BLaER1 treated with 17β-estradiol and CSF1 and Interleukin-3, amounts not matched to agents 10 nM and 100 nM (cell line): ENCODE measurements around the gene PPP4R4.

ENCODE experiments used
- H3K27ac ChIP-seq, 11 experiments: shearing (Covaris generic); formaldehyde crosslinking; 2 replicates each; pipeline ENCODE4 v1.8.1; 2022
- H3K27me3 ChIP-seq, 11 experiments: shearing (Covaris generic); formaldehyde crosslinking; 2 replicates each; pipeline ENCODE4 v1.8.1; 2022
- H3K36me3 ChIP-seq, 11 experiments: shearing (Covaris generic); formaldehyde crosslinking; 2 replicates each; pipeline ENCODE4 v1.8.1; 2022
- H3K4me1 ChIP-seq, 10 experiments: shearing (Covaris generic); formaldehyde crosslinking; 2 replicates each; pipeline ENCODE4 v1.8.1; 2022
- H3K4me2 ChIP-seq, 11 experiments: shearing (Covaris generic); formaldehyde crosslinking; 2 replicates each; pipeline ENCODE4 v1.8.1; 2022
- H3K4me3 ChIP-seq, 10 experiments: shearing (Covaris generic); formaldehyde crosslinking; 2 replicates each; pipeline ENCODE4 v1.8.1; 2022
- H3K9ac ChIP-seq, 11 experiments: shearing (Covaris generic); formaldehyde crosslinking; 2 replicates each; pipeline ENCODE4 v1.8.1; 2022
- H3K9me3 ChIP-seq, 11 experiments: shearing (Covaris generic); formaldehyde crosslinking; replicated peaks in 1 of 11; 2 replicates each; pipeline ENCODE4 v1.8.1; 2022
- H4K20me1 ChIP-seq, 11 experiments: shearing (Covaris generic); formaldehyde crosslinking; 2 replicates each; pipeline ENCODE4 v1.8.1; 2022
- Cebpa-rat ChIP-seq, 11 experiments: shearing (Covaris generic); IDR thresholded peaks; 2 replicates each; pipeline ENCODE4 v1.8.1; 2022

PPP4R4 gene

DNA sequence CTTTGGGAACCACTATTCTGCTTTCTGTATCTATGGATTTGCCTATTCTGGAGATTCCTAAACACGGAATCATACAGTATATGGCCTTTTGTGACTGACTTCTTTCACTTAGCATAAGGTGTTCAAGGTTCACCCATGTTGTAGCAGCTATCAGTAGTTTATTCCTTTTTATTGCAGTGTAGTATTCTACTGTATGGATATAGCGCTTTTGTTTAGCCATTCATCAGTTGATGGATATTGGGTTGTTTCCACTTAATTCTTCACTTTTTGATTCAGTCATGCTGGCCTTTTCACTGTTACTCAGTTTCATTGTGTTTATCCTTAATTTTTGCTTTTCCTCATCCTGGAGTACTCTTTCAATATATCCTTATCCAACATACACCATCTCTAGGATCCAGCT lies 5.1 kb downstream of the PPP4R4 start:
- Histone ChIP-seq H3K27me3 (peaks cover 38 to 52% (median 39%) of the 10 kb centered on the region in 11 experiments), H3K27ac (no peak overlapping the region)
- no peak for TF ChIP-seq Cebpa-rat (IDR thresholded peaks at IDR 0.05)

DNA sequence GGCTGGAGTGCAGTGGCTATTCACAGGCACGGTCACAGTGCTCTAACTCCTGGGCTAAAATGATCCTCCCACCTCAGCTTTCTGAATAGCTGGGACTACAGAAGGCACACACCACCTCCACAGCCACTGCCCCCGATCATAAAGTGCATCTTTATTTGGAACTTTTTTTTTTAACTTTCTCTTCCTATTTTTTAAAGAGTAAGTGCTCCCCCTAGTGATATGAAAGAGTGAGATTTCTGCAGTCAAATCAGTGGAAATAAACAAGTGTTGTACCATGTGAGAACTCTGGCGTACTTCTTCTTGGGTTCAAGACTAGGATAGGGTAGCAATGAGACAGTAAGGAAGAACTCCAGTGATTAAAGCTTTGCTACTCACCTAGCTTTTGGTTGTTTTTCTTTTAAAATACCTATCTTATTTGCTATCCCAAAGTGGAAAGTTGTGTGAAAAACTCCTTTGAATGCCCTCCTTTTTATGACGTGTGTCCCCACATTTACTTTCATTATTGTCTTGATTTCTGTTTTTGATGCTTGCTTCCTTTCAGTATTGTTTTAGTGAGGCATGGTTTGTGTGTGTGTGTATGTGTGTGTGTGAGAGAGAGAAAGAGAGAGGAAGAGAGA lies 6.6 kb downstream of the PPP4R4 start:
- H3K4me2 ChIP-seq = peak overlapping the region in 10 of 11 experiments; percentile 19 to 78 (median 33); a peak in 15 of 22 replicates
- peaks cover 23 to 37% (median 24%) of the 10 kb centered on the region in 11 experiments for H3K27me3 ChIP-seq
- peaks cover 0 to 8% (median 0%) of the 10 kb centered on the region in 10 experiments; a peak in 2 of 20 replicates for H3K4me1 ChIP-seq
- TF ChIP-seq Cebpa-rat (IDR thresholded peaks at IDR 0.05) = no peak
- H3K4me3 ChIP-seq = peak overlapping the region in 3 of 10 experiments; percentile 27 to 28 (median 27); a peak in 4 of 20 replicates
- peaks cover 0 to 13% (median 0%) of the 10 kb centered on the region in 11 experiments; a peak in 4 of 22 replicates for H4K20me1 ChIP-seq
- peak overlapping the region in 4 of 11 experiments; percentile 36 to 54 (median 46); a peak in 9 of 22 replicates for H3K9ac ChIP-seq
- no peaks in the 10 kb centered on the region for H3K9me3 ChIP-seq
- peak overlapping the region in 2 of 11 experiments; percentile 21 to 30; a peak in 2 of 22 replicates for H3K27ac ChIP-seq
- no peaks in the 10 kb centered on the region for H3K36me3 ChIP-seq

More for the DNA sequence above, 5.1 kb downstream of the PPP4R4 start:
- H3K4me3 ChIP-seq = no peak overlapping the region
- H4K20me1 ChIP-seq = peaks cover 0 to 24% (median 0%) of the 10 kb centered on the region in 11 experiments; a peak in 7 of 22 replicates
- H3K36me3 ChIP-seq = no peaks in the 10 kb centered on the region
- no peak overlapping the region for H3K9ac ChIP-seq
- H3K4me1 ChIP-seq = peaks cover 0 to 10% (median 8%) of the 10 kb centered on the region in 10 experiments; a peak in 7 of 20 replicates
- no peak overlapping the region for H3K4me2 ChIP-seq
- no peaks in the 10 kb centered on the region for H3K9me3 ChIP-seq

DNA sequence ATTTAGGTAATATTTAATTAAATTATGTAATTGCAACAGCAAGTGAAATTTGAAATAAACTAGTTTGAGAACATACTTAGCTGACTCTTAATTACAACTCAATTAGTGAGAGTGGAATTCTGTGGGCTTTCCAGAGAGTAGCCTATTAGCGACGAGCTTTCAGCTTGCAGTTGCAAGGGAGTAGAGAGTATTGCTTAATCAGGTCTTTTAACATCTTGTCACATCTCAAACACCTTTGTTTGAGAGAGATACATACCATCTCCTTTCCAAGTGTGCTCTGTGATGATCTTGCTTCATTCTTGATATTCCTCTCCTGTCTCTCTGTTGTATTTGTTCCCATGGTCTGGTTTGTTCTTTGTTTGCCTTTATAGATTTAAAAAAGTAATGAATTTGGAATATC lies 7.7 kb downstream of the PPP4R4 start:
- no peak overlapping the region for H3K4me2 ChIP-seq
- H3K27ac ChIP-seq = no peak overlapping the region
- H3K4me1 ChIP-seq = peaks cover 0 to 8% (median 0%) of the 10 kb centered on the region in 10 experiments; a peak in 2 of 20 replicates
- no peak overlapping the region for H3K9ac ChIP-seq
- no peak overlapping the region for H3K4me3 ChIP-seq
- H3K27me3 ChIP-seq = peaks cover 12 to 26% (median 13%) of the 10 kb centered on the region in 11 experiments
- no peak; a peak in 1 of 22 replicates for TF ChIP-seq Cebpa-rat (IDR thresholded peaks at IDR 0.05)
- H3K36me3 ChIP-seq = no peaks in the 10 kb centered on the region
- no peaks in the 10 kb centered on the region for H3K9me3 ChIP-seq
- peaks cover 0 to 9% (median 0%) of the 10 kb centered on the region in 11 experiments; a peak in 2 of 22 replicates for H4K20me1 ChIP-seq

DNA sequence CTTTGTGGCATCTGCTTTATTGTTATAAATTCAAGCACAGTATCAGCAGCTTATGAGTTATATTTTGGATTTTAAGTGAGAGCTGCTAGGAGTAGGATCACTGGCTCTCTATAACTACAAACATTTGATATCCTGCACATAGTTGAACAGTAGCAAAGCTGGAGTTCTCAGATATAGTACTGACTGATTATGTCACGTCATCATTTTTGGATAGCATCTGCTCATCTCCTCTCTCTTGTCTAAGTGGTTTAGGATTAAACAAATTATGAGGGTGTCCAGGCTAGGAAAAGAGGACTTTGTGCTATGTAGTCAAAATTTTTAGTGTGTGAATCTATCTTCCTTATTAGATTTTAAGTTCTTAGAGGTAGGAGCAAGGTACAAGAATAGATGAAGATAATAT lies 18.4 kb downstream of the PPP4R4 start:
- no peak overlapping the region for H3K27ac ChIP-seq
- no peak overlapping the region for H3K9ac ChIP-seq
- H3K4me3 ChIP-seq = no peak overlapping the region
- TF ChIP-seq Cebpa-rat (IDR thresholded peaks at IDR 0.05) = no peak
- no peaks in the 10 kb centered on the region for H3K27me3 ChIP-seq
- no peak overlapping the region for H3K4me2 ChIP-seq
- peaks cover 0 to 18% (median 5%) of the 10 kb centered on the region in 11 experiments; a peak in 8 of 22 replicates for H3K9me3 ChIP-seq
- H3K36me3 ChIP-seq = no peaks in the 10 kb centered on the region
- no peaks in the 10 kb centered on the region for H4K20me1 ChIP-seq
- no peaks in the 10 kb centered on the region for H3K4me1 ChIP-seq

DNA sequence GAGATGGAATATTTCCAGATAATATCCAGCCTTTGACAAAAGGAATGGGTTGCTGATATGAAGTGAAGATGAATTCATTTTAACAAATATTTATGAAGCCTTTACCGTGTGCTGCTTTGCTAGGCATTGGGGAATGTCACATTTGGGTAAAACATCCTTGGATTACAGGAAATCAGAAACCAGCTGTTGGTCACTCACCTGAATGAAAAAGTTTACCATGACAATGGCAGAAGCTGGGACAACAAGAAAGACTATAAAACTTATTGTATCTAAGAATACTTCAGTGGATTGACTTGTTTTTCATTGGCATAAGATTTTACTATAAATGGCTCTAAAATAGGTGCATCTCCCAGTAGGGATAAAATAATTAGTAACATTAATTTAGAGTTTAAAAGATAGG lies 19.7 kb downstream of the PPP4R4 start:
- Histone ChIP-seq H3K4me1 (no peaks in the 10 kb centered on the region), H3K9me3 (peaks cover 0 to 18% (median 5%) of the 10 kb centered on the region in 11 experiments; a peak in 8 of 22 replicates), H3K36me3 (no peaks in the 10 kb centered on the region), H3K4me2 (no peak overlapping the region), H3K27ac (no peak overlapping the region), H3K27me3 (no peaks in the 10 kb centered on the region), H4K20me1 (no peaks in the 10 kb centered on the region), H3K9ac (no peak overlapping the region), H3K4me3 (no peak overlapping the region)
- no peak for TF ChIP-seq Cebpa-rat (IDR thresholded peaks at IDR 0.05)

DNA sequence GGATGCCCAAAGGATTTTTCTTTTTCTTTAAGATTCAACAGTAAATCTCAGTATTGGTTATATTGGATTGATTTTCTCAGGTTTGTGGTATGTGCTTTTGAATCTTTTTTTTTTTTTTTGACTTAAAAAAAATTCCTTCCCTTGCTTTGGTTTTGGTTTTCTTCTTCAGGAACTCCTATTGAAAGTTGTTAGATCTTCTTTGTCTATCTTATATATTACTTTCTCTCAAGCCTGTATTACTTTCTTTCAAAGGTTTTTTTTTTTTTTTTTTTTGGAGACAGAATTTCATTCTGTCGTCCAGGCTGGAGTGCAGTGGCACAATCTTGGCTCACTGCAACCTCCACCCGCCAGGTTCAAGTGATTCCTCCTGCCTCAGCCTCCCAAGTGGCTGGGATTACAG lies 21.9 kb downstream of the PPP4R4 start:
- Histone ChIP-seq H3K27ac (no peak overlapping the region), H4K20me1 (no peaks in the 10 kb centered on the region), H3K4me1 (no peaks in the 10 kb centered on the region), H3K36me3 (no peaks in the 10 kb centered on the region), H3K9ac (no peak overlapping the region), H3K4me3 (no peak overlapping the region), H3K9me3 (peaks cover 10 to 37% (median 19%) of the 10 kb centered on the region in 11 experiments; a peak in 17 of 22 replicates), H3K4me2 (no peak overlapping the region), H3K27me3 (no peaks in the 10 kb centered on the region)
- TF ChIP-seq Cebpa-rat (IDR thresholded peaks at IDR 0.05) = no peak

DNA sequence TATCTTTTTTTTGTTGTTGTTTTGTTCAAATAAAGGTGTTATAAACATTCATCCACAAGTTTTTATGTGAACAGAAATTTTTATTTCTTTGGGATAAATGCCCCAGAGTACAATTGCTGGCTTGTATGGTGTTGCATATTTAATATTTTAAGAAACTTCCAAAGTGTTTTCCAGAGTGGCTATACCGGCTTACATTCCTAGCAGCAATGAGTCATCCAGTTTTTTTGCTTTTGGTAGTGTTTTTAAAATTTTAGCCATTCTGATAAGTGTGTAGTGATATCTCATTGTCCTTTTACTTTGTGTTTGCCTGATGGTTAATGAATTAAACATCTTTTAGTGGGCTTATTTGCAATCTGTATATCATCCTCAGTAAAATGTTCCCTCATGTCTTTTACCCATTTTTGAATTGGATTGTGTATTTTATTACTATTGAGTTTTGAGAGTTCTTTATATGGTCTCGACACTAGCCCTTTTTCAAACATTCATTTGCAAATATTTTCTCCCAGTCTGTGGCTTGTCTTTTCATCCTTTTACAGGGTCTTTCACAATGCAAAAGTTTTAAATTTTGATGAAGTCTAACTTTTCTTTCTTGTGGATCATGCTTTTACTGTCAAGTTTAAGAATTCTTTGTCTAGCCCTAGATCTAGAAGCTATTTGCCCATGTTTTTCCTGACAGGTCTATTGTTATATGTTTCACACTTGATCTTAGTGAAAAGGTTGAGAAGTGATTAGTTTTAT lies 29.5 kb downstream of the PPP4R4 start:
- Histone ChIP-seq H3K4me3 (no peak overlapping the region), H3K36me3 (no peaks in the 10 kb centered on the region), H3K27ac (no peak overlapping the region), H3K27me3 (no peaks in the 10 kb centered on the region), H3K9ac (no peak overlapping the region), H3K4me1 (no peaks in the 10 kb centered on the region), H4K20me1 (no peaks in the 10 kb centered on the region), H3K9me3 (peaks cover 5 to 19% (median 12%) of the 10 kb centered on the region in 11 experiments; a peak in 16 of 22 replicates), H3K4me2 (no peak overlapping the region)
- TF ChIP-seq Cebpa-rat (IDR thresholded peaks at IDR 0.05) = no peak

DNA sequence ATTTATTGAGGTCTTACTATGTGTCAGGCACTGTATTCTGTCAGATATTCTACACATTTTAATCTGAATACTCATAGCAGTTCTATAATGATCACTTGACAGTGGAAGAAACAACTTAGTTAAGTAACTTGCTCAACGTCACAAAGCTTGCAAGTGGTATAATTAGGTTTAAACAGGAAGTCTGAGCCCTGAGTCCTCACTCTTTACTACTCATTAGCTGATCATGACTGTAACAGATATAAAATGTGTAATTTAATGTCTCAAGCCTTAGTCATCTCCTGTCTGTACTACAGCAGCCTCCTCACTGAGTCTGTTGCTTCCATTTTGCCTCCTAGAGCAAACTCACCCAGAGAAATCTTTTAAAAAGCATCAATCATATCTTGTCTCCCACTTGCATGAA lies 38.9 kb downstream of the PPP4R4 start:
- no peaks in the 10 kb centered on the region for H3K27me3 ChIP-seq
- peak overlapping the region in 1 of 11 experiments; percentile 19; a peak in 2 of 22 replicates for H3K4me2 ChIP-seq
- peak overlapping the region in 1 of 11 experiments; percentile 0; a peak in 1 of 22 replicates for H3K27ac ChIP-seq
- H3K9ac ChIP-seq = no peak overlapping the region
- peaks cover 0 to 12% (median 0%) of the 10 kb centered on the region in 10 experiments; a peak in 3 of 20 replicates for H3K4me1 ChIP-seq
- no peak for TF ChIP-seq Cebpa-rat (IDR thresholded peaks at IDR 0.05)
- H3K9me3 ChIP-seq = peaks cover 0 to 15% (median 8%) of the 10 kb centered on the region in 11 experiments; a peak in 16 of 22 replicates
- no peaks in the 10 kb centered on the region for H4K20me1 ChIP-seq
- no peak overlapping the region for H3K4me3 ChIP-seq
- H3K36me3 ChIP-seq = no peaks in the 10 kb centered on the region

DNA sequence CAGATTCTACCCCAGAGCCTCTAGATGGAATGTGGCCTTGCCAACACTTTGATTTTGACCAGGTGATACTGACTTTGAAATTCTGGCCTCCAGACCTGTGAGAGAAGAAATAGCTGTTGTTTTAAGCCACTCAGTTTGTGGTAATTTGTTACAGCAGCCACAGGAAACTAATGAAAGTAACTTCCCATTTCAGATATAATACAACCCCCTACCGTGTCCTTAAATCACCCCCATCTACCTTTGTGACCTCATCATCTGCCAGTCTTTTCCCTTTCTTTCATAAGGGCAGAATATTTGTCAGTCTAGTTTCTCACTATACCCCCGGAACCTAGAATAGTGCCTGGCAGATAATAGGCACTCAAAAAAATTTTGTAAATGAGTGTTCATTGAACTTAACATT lies 39.6 kb downstream of the PPP4R4 start:
- no peaks in the 10 kb centered on the region for H3K27me3 ChIP-seq
- TF ChIP-seq Cebpa-rat (IDR thresholded peaks at IDR 0.05) = no peak
- no peaks in the 10 kb centered on the region for H4K20me1 ChIP-seq
- no peak overlapping the region for H3K4me3 ChIP-seq
- peaks cover 0 to 12% (median 0%) of the 10 kb centered on the region in 10 experiments; a peak in 3 of 20 replicates for H3K4me1 ChIP-seq
- H3K4me2 ChIP-seq = no peak overlapping the region
- H3K27ac ChIP-seq = peak overlapping the region in 1 of 11 experiments; percentile 0; a peak in 1 of 22 replicates
- H3K9ac ChIP-seq = no peak overlapping the region
- H3K36me3 ChIP-seq = no peaks in the 10 kb centered on the region
- peaks cover 0 to 15% (median 8%) of the 10 kb centered on the region in 11 experiments; a peak in 16 of 22 replicates for H3K9me3 ChIP-seq
